Loucy (cell line): ENCODE data around the gene FMO2.

Source experiments
- EZH2phosphoT487 ChIP-seq: fragments of 200-600 bp; IDR thresholded peaks from 2 replicates; pipeline ENCODE4 v1.6.1; 2018; ENCODE audit warnings: antibody characterized with exemption, mild to moderate bottlenecking, moderate library complexity, borderline replicate concordance
- TF ChIP-seq, protein P1 (sequence below): fragments of 200-600 bp; sonication (generic); conservative IDR thresholded peaks from 2 replicates; pipeline ENCODE4 v1.5.1; 2014; ENCODE audit warnings: mild to moderate bottlenecking, antibody characterized with exemption, low read length

GRCh38 chr1:171137580-171137979 is 47.5 kb upstream of the FMO2 start:
- TF ChIP-seq, protein P1, sequence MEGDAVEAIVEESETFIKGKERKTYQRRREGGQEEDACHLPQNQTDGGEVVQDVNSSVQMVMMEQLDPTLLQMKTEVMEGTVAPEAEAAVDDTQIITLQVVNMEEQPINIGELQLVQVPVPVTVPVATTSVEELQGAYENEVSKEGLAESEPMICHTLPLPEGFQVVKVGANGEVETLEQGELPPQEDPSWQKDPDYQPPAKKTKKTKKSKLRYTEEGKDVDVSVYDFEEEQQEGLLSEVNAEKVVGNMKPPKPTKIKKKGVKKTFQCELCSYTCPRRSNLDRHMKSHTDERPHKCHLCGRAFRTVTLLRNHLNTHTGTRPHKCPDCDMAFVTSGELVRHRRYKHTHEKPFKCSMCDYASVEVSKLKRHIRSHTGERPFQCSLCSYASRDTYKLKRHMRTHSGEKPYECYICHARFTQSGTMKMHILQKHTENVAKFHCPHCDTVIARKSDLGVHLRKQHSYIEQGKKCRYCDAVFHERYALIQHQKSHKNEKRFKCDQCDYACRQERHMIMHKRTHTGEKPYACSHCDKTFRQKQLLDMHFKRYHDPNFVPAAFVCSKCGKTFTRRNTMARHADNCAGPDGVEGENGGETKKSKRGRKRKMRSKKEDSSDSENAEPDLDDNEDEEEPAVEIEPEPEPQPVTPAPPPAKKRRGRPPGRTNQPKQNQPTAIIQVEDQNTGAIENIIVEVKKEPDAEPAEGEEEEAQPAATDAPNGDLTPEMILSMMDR, result no peak
- no peak for TF ChIP-seq EZH2phosphoT487
